Stomach smooth muscle (tissue), 2 donors: Measurements from ENCODE around the gene INSC.

ENCODE experiments used
- H3K27ac ChIP-seq: one replicate; pipeline ENCODE4 v1.7.0; 2013; ENCODE audit warnings: mild to moderate bottlenecking, low read length, inconsistent platforms
- H3K27me3 ChIP-seq, 2 donors: one replicate each; pipeline ENCODE4 v1.7.0; 2013; ENCODE audit warnings: low read length in 2 of 2; ENCODE audit not compliant: insufficient read depth in 2 of 2, control insufficient read depth in 1 of 2
- H3K36me3 ChIP-seq, 2 donors: one replicate each; pipeline ENCODE4 v1.7.0; 2013; ENCODE audit warnings: low read length in 2 of 2; ENCODE audit not compliant: control insufficient read depth in 2 of 2, insufficient read depth in 2 of 2
- H3K4me1 ChIP-seq: one replicate; pipeline ENCODE4 v1.7.0; 2013; ENCODE audit warnings: low read length; ENCODE audit not compliant: control insufficient read depth, insufficient read depth
- H3K4me3 ChIP-seq, 2 donors: one replicate each; pipeline ENCODE4 v1.7.0; 2013; ENCODE audit warnings: low read length in 2 of 2
- H3K9ac ChIP-seq, 2 donors: one replicate each; pipeline ENCODE4 v1.7.0; 2013; ENCODE audit warnings: low read length in 2 of 2, mild to moderate bottlenecking in 1 of 2
- H3K9me3 ChIP-seq, 2 donors: one replicate each; pipeline ENCODE4 v1.7.0; 2013; ENCODE audit warnings: low read length in 2 of 2; ENCODE audit not compliant: control insufficient read depth in 2 of 2
- donor health status: healthy.
- donor health status: Pancreatic carcinoma.

INSC gene

DNA sequence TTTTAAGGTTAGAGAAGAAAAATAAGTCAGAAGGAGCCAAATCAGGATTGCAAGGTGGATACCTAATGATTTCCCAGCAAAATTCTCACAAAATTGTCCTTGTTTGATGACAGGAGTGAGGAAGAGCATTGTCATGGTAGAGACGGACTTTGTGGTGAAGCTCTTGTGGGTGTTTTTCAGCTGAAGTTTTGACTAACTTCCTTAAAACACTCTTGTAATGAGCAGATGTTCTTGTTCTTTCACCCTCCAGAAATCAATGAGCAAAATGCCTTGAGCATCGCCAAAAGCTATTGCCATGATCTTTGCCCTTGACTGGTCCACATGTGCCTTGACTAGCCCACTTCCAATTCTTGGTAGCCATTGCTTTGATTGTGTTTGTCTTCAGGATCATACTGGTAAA lies 21.3 kb upstream of the INSC start:
- H3K9me3 ChIP-seq, result peaks cover 0 to 3% of the 10 kb centered on the region in 2 donors
- peaks cover 2 to 3% of the 10 kb centered on the region in 2 donors for H3K27me3 ChIP-seq

DNA sequence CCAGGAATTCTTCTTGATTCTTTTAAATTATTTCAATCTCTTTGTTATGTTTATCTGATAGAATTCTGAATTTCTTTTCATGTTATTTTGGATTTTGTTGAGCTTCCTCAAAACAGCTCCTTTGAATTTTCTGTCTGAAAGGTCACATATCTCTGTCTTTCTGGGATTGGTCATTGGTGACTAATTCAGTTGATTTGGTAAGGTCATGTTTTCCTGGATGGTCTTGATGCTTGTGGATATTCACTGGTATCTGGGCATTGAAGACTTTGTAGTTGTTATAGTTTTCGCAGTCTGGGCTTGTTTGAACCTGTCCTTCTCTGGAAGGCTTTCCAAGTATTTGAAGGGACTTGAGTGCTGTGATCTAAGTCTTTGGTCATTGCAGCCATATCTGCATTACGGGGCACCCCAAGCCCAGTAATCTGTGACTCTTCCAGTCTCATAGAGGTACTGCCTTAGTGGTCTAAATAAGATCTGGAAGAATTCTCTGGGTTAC lies 18.9 kb upstream of the INSC start:
- no peak overlapping the region for H3K9ac ChIP-seq
- peaks cover 3 to 5% of the 10 kb centered on the region in 2 donors for H3K27me3 ChIP-seq
- no peaks in the 10 kb centered on the region for H3K4me1 ChIP-seq
- no peak overlapping the region for H3K4me3 ChIP-seq
- H3K27ac ChIP-seq, result no peak overlapping the region
- no peaks in the 10 kb centered on the region for H3K36me3 ChIP-seq
- peaks cover 0 to 1% of the 10 kb centered on the region in 2 donors for H3K9me3 ChIP-seq

More for the DNA sequence above, 21.3 kb upstream of the INSC start:
- Histone ChIP-seq H3K4me3 (no peak overlapping the region), H3K4me1 (no peaks in the 10 kb centered on the region), H3K9ac (no peak overlapping the region), H3K27ac (no peak overlapping the region), H3K36me3 (no peaks in the 10 kb centered on the region)

DNA sequence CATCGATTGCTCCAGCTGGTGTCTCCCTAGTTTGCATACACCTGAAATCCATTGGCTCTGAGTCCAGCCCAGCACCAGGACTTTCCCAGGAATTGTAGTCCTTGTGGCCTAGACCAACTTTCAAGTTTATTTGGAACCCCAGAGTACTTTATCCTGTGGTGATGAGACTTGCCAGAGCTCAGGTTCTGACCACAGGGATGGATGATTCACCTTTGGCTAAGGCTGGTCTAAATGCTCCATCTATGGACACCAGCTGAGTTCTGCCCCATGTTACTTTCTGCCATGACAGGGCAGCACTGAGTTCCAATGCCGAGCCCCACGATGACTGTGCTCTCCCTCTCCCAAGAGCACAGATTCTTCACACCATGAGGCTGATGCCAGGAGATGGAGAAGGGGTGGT lies 17.3 kb upstream of the INSC start:
- Histone ChIP-seq H3K27ac (no peak overlapping the region), H3K4me3 (no peak overlapping the region), H3K4me1 (no peaks in the 10 kb centered on the region)

DNA sequence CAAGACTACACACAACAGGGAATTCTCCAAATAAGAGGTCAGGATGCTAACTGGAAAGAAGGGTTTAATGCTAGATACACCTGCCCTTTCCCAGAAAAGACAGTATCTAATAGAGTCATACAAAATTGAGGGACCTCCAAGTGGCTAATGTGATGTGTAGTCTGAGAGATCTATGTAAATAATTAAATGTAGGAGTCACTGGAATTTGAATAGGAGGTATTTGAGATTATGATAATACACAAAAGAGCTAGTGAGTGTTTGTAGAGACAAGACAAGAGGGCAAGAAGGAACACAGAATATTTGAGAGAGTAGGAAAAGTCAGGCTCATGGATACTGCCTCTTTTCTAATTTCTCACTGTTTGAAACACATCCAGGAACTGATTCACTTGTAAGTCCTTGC lies 15.5 kb upstream of the INSC start:
- no peaks in the 10 kb centered on the region for H3K36me3 ChIP-seq
- no peaks in the 10 kb centered on the region for H3K4me1 ChIP-seq
- no peak overlapping the region for H3K9ac ChIP-seq
- H3K27ac ChIP-seq, result no peak overlapping the region
- peaks cover 4 to 5% of the 10 kb centered on the region in 2 donors for H3K27me3 ChIP-seq
- no peaks in the 10 kb centered on the region for H3K9me3 ChIP-seq
- H3K4me3 ChIP-seq, result no peak overlapping the region

More for the DNA sequence above, 17.3 kb upstream of the INSC start:
- Histone ChIP-seq H3K9me3 (no peaks in the 10 kb centered on the region), H3K27me3 (peaks cover 4 to 5% of the 10 kb centered on the region in 2 donors), H3K36me3 (no peaks in the 10 kb centered on the region), H3K9ac (no peak overlapping the region)

DNA sequence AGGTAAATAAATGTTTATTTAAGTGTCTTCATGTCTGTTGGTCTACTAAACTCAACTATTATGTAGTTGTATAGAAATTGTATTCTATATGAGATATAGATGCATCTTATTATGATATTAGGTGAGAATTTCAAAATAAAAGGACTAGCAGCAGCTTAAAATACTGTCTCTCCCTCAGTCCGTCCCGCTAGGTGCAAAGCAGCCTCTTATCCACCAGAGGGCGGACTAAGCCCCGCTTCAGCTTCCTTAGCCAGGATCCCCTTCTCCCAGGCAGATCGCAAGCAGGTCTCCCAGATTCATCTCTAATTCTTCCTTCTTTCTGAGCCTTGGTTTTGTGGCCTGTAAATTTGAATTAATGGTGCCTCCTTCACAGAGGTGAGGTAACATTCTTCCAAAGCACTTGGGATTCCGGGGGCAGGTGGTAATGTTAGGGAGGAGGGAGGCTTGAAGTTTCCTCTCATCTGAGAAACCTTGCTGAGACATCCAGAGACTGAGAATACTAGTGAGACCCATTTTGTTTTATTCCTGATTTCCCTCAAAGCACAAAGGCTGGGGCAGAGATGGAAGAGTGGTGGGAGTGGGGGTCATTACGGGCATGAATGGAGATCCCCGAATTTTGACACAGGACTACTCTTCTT lies 13.5 kb upstream of the INSC start:
- no peak overlapping the region for H3K4me3 ChIP-seq
- no peak overlapping the region for H3K27ac ChIP-seq
- H3K36me3 ChIP-seq, result no peaks in the 10 kb centered on the region
- H3K27me3 ChIP-seq, result peaks cover 4 to 5% of the 10 kb centered on the region in 2 donors
- H3K4me1 ChIP-seq, result no peaks in the 10 kb centered on the region
- no peak overlapping the region for H3K9ac ChIP-seq
- no peaks in the 10 kb centered on the region for H3K9me3 ChIP-seq

DNA sequence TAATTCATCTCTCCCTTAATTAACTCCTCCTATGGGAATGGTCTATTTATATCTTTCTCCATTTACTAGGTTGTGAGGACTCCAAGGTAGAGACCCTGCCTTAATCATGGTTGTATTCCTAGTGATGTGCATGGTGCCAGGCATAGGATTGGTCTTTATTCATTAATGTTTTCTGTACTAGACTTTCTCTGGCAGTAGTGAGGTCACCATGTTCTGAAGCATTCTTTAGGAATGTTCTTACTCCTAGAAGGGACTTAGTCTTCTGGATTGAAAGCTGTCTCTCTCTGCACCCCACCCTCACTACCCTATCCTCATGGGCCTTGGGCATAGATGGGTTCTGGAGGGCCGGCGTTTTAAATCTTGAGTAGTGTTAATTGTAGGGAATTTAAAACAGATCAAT lies 10.6 kb upstream of the INSC start:
- H3K4me1 ChIP-seq, result no peaks in the 10 kb centered on the region
- no peak overlapping the region for H3K9ac ChIP-seq
- H3K9me3 ChIP-seq, result no peaks in the 10 kb centered on the region
- H3K27me3 ChIP-seq, result peaks cover 2 to 3% of the 10 kb centered on the region in 2 donors
- no peak overlapping the region for H3K4me3 ChIP-seq
- no peak overlapping the region for H3K27ac ChIP-seq
- H3K36me3 ChIP-seq, result no peaks in the 10 kb centered on the region

DNA sequence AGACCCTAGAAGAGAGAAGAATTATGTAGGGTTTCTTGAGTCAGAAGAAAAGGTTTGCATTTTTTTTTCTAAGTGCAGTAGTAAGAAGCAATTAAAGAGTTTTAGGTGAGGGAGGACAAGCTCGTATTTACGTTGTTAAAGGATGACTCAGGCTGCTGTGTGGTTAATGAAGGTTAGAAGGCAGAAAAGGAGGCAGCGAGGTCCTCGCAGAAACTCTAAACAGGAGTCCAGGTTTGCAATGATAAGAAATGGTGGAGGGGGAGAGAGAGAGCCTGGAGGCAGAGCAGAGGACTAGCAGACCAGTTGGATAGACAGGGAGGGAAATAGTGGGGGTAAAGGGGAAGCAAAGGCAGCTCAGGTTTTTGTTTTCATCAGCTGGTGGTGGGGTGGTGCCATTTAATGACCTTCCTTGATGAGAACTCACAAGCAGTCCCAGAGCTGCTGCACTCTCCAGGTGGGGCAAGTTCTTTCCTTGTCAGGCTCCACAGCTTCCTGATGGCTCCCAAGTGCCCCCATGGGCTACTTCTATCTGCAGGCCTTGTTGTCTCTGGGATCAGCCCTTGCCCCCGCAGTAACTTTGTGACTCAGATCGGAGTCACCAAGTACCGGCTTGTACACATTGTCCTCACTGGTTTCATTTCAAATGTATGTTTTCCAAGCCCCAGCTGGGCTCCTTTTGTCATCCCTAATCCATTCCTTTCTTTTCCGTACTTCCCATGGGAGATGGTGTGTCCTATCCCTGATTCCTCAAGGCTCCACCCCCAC lies 8.3 kb upstream of the INSC start:
- no peak overlapping the region for H3K27ac ChIP-seq
- no peak overlapping the region for H3K9ac ChIP-seq
- no peaks in the 10 kb centered on the region for H3K36me3 ChIP-seq
- H3K4me1 ChIP-seq, result no peaks in the 10 kb centered on the region
- no peaks in the 10 kb centered on the region for H3K9me3 ChIP-seq
- no peak overlapping the region for H3K4me3 ChIP-seq
- no peaks in the 10 kb centered on the region for H3K27me3 ChIP-seq

DNA sequence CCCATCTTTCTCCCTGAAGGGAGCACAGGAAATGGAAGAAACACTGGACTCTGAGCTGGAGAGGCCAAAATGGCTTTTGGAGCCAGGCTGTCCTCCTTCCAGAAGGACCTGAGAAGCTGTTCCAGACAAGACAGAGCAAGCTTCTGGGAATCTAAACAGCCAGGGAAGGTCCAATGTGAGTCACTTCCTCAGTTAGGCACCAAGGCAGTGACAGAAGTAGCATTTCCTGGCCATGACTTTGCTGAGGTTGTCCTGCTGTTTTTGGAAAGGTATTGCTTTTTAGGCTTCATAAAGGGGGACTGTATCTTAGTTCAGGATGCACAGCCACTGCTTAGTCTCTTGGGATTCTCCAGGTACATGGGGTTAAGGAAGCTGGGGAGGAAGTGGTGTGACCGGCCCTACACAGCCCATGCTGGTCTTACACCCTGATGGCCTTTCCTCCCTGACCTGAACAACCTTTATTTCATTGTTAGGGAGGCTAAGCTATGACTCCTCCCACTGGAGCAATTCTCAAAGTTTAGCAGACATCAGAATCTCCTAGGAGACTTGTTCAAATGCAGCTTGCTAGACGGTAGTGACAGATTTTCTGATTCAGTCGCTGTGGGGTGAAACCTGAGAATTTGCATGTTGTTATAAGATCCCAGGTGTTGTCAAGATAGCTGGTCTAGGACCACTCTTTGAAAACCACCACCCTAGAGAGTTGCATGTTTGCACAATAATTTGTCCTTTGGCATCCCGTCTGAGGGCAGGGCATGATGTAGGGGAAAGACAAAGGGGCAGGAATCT lies 6.8 kb upstream of the INSC start:
- no peaks in the 10 kb centered on the region for H3K36me3 ChIP-seq
- no peaks in the 10 kb centered on the region for H3K4me1 ChIP-seq
- no peak overlapping the region for H3K27ac ChIP-seq
- H3K9ac ChIP-seq, result no peak overlapping the region
- no peaks in the 10 kb centered on the region for H3K27me3 ChIP-seq
- H3K9me3 ChIP-seq, result no peaks in the 10 kb centered on the region
- no peak overlapping the region for H3K4me3 ChIP-seq

DNA sequence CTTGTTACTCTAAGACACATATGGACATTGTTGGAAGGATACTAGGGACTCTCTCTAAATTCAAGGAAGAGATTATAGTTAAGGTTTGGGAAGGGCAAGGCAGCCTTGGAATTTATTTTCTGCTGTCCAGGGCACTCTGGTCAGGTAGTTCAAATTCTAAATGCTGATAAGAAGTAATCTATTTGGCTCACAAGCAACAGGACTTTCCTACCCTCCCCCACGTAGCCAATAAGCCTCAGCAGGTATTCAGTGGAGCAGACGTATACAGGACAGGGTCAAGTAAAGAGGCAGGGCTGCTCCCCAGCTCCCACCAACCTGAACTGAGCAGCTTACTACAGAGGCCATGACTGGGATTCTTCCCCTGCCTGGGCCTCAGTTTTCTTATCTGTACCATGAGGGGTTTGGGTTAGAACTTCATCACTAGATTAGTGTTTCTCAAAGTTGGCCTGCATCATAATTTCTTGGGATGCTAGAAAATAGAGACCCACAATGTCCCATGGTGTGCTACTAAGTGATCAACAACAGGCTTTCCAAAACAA lies 6.1 kb upstream of the INSC start:
- no peaks in the 10 kb centered on the region for H3K36me3 ChIP-seq
- no peaks in the 10 kb centered on the region for H3K4me1 ChIP-seq
- no peak overlapping the region for H3K4me3 ChIP-seq
- H3K9ac ChIP-seq, result no peak overlapping the region
- no peaks in the 10 kb centered on the region for H3K9me3 ChIP-seq
- no peaks in the 10 kb centered on the region for H3K27me3 ChIP-seq
- H3K27ac ChIP-seq, result no peak overlapping the region

DNA sequence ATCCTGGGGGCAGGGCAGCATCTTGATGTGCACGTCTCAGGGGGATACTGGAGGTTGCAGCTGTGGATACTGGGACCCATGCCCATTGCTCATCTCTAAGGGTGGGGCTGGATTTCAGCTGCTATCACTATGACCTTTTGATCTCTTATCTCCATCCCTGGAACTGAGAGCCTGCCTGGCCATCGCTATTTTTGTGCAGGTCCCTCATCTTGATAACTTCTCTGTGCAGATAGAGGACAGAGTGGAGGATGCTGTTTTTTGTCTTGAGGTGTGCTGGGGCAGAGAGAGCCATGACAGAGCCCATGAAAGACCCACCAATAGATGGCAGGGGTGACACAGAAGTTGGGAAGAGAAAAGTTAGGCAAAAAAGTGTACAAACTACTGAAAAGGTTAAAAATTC lies 5.1 kb upstream of the INSC start:
- Histone ChIP-seq H3K27ac (no peak overlapping the region), H3K9ac (no peak overlapping the region), H3K27me3 (peaks cover 0 to 3% of the 10 kb centered on the region in 2 donors), H3K36me3 (no peaks in the 10 kb centered on the region), H3K9me3 (no peaks in the 10 kb centered on the region), H3K4me3 (no peak overlapping the region), H3K4me1 (peaks cover 4% of the 10 kb centered on the region)
